Trophoblast cell (in vitro differentiated cells and primary cell): ENCODE measurements around the gene TTC16.
A peak's percentile ranks its signal among the peaks of the same experiment; 100 is the strongest.

Source experiments
- DNase-seq, 2 donors: peaks; one replicate each; pipeline ENCODE4 v3.0.0-alpha.2; 2016
- H2AFZ ChIP-seq: 2 replicates; pipeline ENCODE4 v1.6.1; 2013; ENCODE audit warnings: low read length, moderate library complexity, mild to moderate bottlenecking; ENCODE audit not compliant: insufficient read depth, poor library complexity
- H2AK5ac ChIP-seq: 2 replicates; pipeline ENCODE4 v1.6.1; 2013; ENCODE audit warnings: mild to moderate bottlenecking, low read length
- H2BK120ac ChIP-seq: 2 replicates; pipeline ENCODE4 v1.6.1; 2013; ENCODE audit warnings: low read length, mild to moderate bottlenecking, moderate library complexity; ENCODE audit not compliant: insufficient read depth, poor library complexity
- H2BK12ac ChIP-seq: 2 replicates; pipeline ENCODE4 v1.6.1; 2013; ENCODE audit warnings: mild to moderate bottlenecking, low read length, moderate library complexity
- H2BK5ac ChIP-seq: 2 replicates; pipeline ENCODE4 v1.6.1; 2013; ENCODE audit warnings: low read length, low read depth, moderate library complexity, mild to moderate bottlenecking; ENCODE audit not compliant: poor library complexity
- H3K14ac ChIP-seq: 2 replicates; pipeline ENCODE4 v1.6.1; 2013; ENCODE audit warnings: mild to moderate bottlenecking, low read length
- H3K18ac ChIP-seq: 2 replicates; pipeline ENCODE4 v1.6.1; 2013; ENCODE audit warnings: mild to moderate bottlenecking, low read length
- H3K23ac ChIP-seq: 2 replicates; pipeline ENCODE4 v1.6.1; 2013; ENCODE audit warnings: low read length
- H3K27ac ChIP-seq: 2 replicates; pipeline ENCODE4 v1.5.1; 2013; ENCODE audit warnings: low read depth, mild to moderate bottlenecking, inconsistent platforms, low read length, moderate library complexity
- H3K27me3 ChIP-seq: 2 replicates; pipeline ENCODE4 v1.6.1; 2013; ENCODE audit warnings: inconsistent platforms, mild to moderate bottlenecking, low read length, moderate library complexity; ENCODE audit not compliant: insufficient read depth
- H3K36me3 ChIP-seq, 2 experiments: 1 replicate in 1 of 2; 2 replicates in 1 of 2; pipeline ENCODE4 v1.6.1; 2013; ENCODE audit warnings: low read length in 2 of 2, mild to moderate bottlenecking in 2 of 2, moderate library complexity in 1 of 2; ENCODE audit not compliant: insufficient read depth in 2 of 2, control insufficient read depth in 1 of 2
- H3K4ac ChIP-seq: 2 replicates; pipeline ENCODE4 v1.6.1; 2013; ENCODE audit warnings: low read depth, mild to moderate bottlenecking, low read length, moderate library complexity
- H3K4me1 ChIP-seq, 2 experiments: 1 replicate in 1 of 2; 2 replicates in 1 of 2; pipeline ENCODE4 v1.6.1; 2013; ENCODE audit warnings: low read length in 2 of 2, mild to moderate bottlenecking in 2 of 2, moderate library complexity in 1 of 2; ENCODE audit not compliant: insufficient read depth in 2 of 2, control insufficient read depth in 1 of 2
- H3K4me2 ChIP-seq: 2 replicates; pipeline ENCODE4 v1.6.1; 2013; ENCODE audit warnings: inconsistent platforms, mild to moderate bottlenecking, low read length, moderate library complexity
- H3K4me3 ChIP-seq: 2 replicates; pipeline ENCODE4 v1.5.1; 2013; ENCODE audit warnings: mild to moderate bottlenecking, low read depth, low read length, inconsistent platforms
- H3K79me1 ChIP-seq: one replicate; pipeline ENCODE4 v1.6.1; 2013; ENCODE audit warnings: low read length
- H3K79me2 ChIP-seq: 2 replicates; pipeline ENCODE4 v1.6.1; 2013; ENCODE audit warnings: low read length, mild to moderate bottlenecking; ENCODE audit not compliant: control insufficient read depth, insufficient read depth, poor library complexity
- H3K9ac ChIP-seq: 2 replicates; pipeline ENCODE4 v1.6.1; 2013; ENCODE audit warnings: mild to moderate bottlenecking, low read length
- H3K9me3 ChIP-seq: 2 replicates; pipeline ENCODE4 v1.6.1; 2013; ENCODE audit warnings: low read depth, mild to moderate bottlenecking, control low read depth, inconsistent platforms, low read length; ENCODE audit not compliant: insufficient read depth
- H4K12ac ChIP-seq: 2 replicates; pipeline ENCODE4 v1.6.1; 2013; ENCODE audit warnings: low read depth, mild to moderate bottlenecking, low read length, moderate library complexity
- H4K8ac ChIP-seq: 2 replicates; pipeline ENCODE4 v1.6.1; 2013; ENCODE audit warnings: low read depth, mild to moderate bottlenecking, low read length, moderate library complexity
- H4K91ac ChIP-seq: one replicate; pipeline ENCODE4 v1.6.1; 2013; ENCODE audit warnings: low read depth, mild to moderate bottlenecking, low read length, moderate library complexity
- WGBS: extraction: QIAGEN DNeasy Blood & Tissue Kit; methylation state at CpG from one replicate; pipeline ENCODE4 v1.1.7; 2013; ENCODE audit warnings: missing lambda C conversion rate; ENCODE audit not compliant: insufficient read length, insufficient coverage; ENCODE audit errors: extremely low coverage; 5-methylcytosine and 5-hydroxymethylcytosine counted together

TTC16 gene

DNA sequence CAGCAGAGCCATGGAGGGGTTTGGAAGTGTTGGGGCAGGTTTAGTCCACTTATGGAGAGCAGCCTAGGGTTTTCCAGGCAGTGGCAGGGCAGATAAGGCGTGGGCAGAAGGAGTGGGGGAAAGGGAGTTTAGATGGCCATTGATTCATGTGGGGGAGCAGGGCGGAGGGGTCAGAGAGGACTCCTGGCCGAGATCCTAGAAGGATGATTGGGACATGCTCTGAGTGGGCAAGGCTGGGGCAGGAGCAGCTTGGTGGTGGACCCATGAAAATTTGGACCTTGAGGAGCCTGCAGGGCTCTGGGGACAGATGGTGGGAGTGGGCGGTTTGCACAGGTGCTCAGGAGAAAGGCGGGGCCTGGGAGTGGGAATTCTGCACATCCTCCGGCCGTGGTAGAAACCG lies 37.3 kb downstream of the TTC16 start:
- H3K4me3 ChIP-seq, result no peak overlapping the region
- H2BK12ac ChIP-seq, result no peak overlapping the region
- H2BK5ac ChIP-seq, result no peak overlapping the region
- no peak overlapping the region for H3K4ac ChIP-seq
- no peak overlapping the region for H2AK5ac ChIP-seq
- no peak overlapping the region for H3K18ac ChIP-seq
- H4K91ac ChIP-seq, result no peak overlapping the region
- no peak overlapping the region for H3K9ac ChIP-seq
- H3K79me2 ChIP-seq, result no peaks in the 10 kb centered on the region
- H2BK120ac ChIP-seq, result no peak overlapping the region
- no peak overlapping the region for H3K23ac ChIP-seq
- H3K27me3 ChIP-seq, result peaks cover 29% of the 10 kb centered on the region
- no peak overlapping the region for H4K12ac ChIP-seq
- H3K79me1 ChIP-seq, result no peaks in the 10 kb centered on the region
- no peak overlapping the region for H3K4me2 ChIP-seq
- WGBS, result no CpG with 5 or more reads among the region's 8 CpGs
- H3K14ac ChIP-seq, result no peak overlapping the region
- peaks cover 0 to 3% of the 10 kb centered on the region in 2 experiments for H3K4me1 ChIP-seq
- no peak for DNase-seq
- H4K8ac ChIP-seq, result no peak overlapping the region
- no peaks in the 10 kb centered on the region for H3K9me3 ChIP-seq
- no peaks in the 10 kb centered on the region for H3K36me3 ChIP-seq
- no peak overlapping the region for H2AFZ ChIP-seq
- no peak overlapping the region for H3K27ac ChIP-seq

DNA sequence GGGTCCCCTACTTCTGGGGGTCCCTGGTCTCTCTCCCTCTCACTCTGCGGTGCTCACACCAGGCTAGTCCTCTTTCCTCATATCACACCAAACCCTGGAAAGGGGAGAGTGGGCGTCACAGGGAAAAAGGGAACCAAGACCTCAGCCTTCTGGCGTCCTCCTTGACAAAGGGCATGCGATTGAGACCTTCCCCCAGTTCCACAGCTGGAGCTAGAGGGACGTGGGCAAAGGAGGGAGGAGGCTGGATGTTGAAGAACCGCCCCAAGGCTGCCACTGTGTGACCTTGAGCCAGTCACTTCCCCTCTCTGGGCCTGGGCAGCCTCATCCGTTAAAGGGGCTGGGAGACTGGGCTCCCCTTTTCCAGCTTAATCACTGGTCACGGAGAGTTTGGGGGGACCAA lies 37.7 kb downstream of the TTC16 start:
- Histone ChIP-seq H3K9me3 (no peaks in the 10 kb centered on the region), H3K4me3 (no peak overlapping the region), H3K23ac (no peak overlapping the region), H3K27ac (no peak overlapping the region), H2BK5ac (no peak overlapping the region), H3K4ac (no peak overlapping the region), H3K18ac (no peak overlapping the region), H3K14ac (no peak overlapping the region), H2AK5ac (no peak overlapping the region), H3K79me2 (no peaks in the 10 kb centered on the region), H4K12ac (no peak overlapping the region), H3K9ac (no peak overlapping the region), H4K91ac (no peak overlapping the region), H3K4me1 (peaks cover 0 to 3% of the 10 kb centered on the region in 2 experiments), H3K4me2 (no peak overlapping the region), H3K79me1 (no peaks in the 10 kb centered on the region), H4K8ac (no peak overlapping the region), H3K27me3 (peaks cover 29% of the 10 kb centered on the region), H2BK12ac (no peak overlapping the region), H2AFZ (no peak overlapping the region), H3K36me3 (no peaks in the 10 kb centered on the region), H2BK120ac (no peak overlapping the region)
- no peak for DNase-seq
- WGBS, result no CpG with 5 or more reads among the region's 8 CpGs

GRCh38 chr9:127754099-127755060 lies 38.5 kb downstream of the TTC16 start:
- H2BK12ac ChIP-seq, result no peak overlapping the region
- no CpG with 5 or more reads among the region's 86 CpGs for WGBS

GRCh38 chr9:127755061-127756060 lies 39.5 kb downstream of the TTC16 start:
- H4K12ac ChIP-seq, result no peak overlapping the region
- DNase-seq, result no peak
- H3K4me3 ChIP-seq, result no peak overlapping the region
- H3K4me1 ChIP-seq, result peaks cover 0 to 3% of the 10 kb centered on the region in 2 experiments
- H2AK5ac ChIP-seq, result no peak overlapping the region
- H2BK120ac ChIP-seq, result no peak overlapping the region
- H3K4me2 ChIP-seq, result peak overlapping the region; percentile 42
- no peak overlapping the region for H2BK12ac ChIP-seq
- peaks cover 29% of the 10 kb centered on the region for H3K27me3 ChIP-seq
- no CpG with 5 or more reads among the region's 61 CpGs for WGBS
- H3K36me3 ChIP-seq, result no peaks in the 10 kb centered on the region
- H3K23ac ChIP-seq, result no peak overlapping the region
- no peak overlapping the region for H3K14ac ChIP-seq
- H3K4ac ChIP-seq, result no peak overlapping the region
- no peaks in the 10 kb centered on the region for H3K79me1 ChIP-seq
- no peak overlapping the region for H4K8ac ChIP-seq
- no peak overlapping the region for H4K91ac ChIP-seq
- no peak overlapping the region for H3K9ac ChIP-seq
- no peaks in the 10 kb centered on the region for H3K9me3 ChIP-seq
- H3K18ac ChIP-seq, result no peak overlapping the region
- no peak overlapping the region for H2AFZ ChIP-seq
- no peaks in the 10 kb centered on the region for H3K79me2 ChIP-seq
- H3K27ac ChIP-seq, result no peak overlapping the region
- H2BK5ac ChIP-seq, result no peak overlapping the region

More at GRCh38 chr9:127754099-127755060, 38.5 kb downstream of the TTC16 start:
- peaks cover 0 to 3% of the 10 kb centered on the region in 2 experiments for H3K4me1 ChIP-seq
- H2BK5ac ChIP-seq, result no peak overlapping the region
- no peak overlapping the region for H3K9ac ChIP-seq
- H4K12ac ChIP-seq, result no peak overlapping the region
- H4K91ac ChIP-seq, result no peak overlapping the region
- H4K8ac ChIP-seq, result no peak overlapping the region
- no peak overlapping the region for H3K23ac ChIP-seq
- no peaks in the 10 kb centered on the region for H3K79me1 ChIP-seq
- H3K79me2 ChIP-seq, result no peaks in the 10 kb centered on the region
- H3K4me3 ChIP-seq, result no peak overlapping the region
- H3K36me3 ChIP-seq, result no peaks in the 10 kb centered on the region
- no peak overlapping the region for H3K18ac ChIP-seq
- H3K4me2 ChIP-seq, result peak overlapping the region; percentile 42
- peaks cover 29% of the 10 kb centered on the region for H3K27me3 ChIP-seq
- H3K14ac ChIP-seq, result no peak overlapping the region
- H3K9me3 ChIP-seq, result no peaks in the 10 kb centered on the region
- H2AK5ac ChIP-seq, result no peak overlapping the region
- no peak overlapping the region for H2AFZ ChIP-seq
- H3K4ac ChIP-seq, result no peak overlapping the region
- H2BK120ac ChIP-seq, result no peak overlapping the region
- no peak for DNase-seq
- no peak overlapping the region for H3K27ac ChIP-seq
